ENCODE results near the gene LAMA2.

- no peak for TF ChIP-seq EP300 (IDR thresholded peaks at IDR 0.05)
- TF ChIP-seq POLR2A (IDR thresholded peaks at IDR 0.05): no peak
Measured at GRCh38 chr6:129342243-129342642, 459.3 kb downstream of the LAMA2 start.

Measured in suprapubic skin (tissue), 2 donors.